GM12892 (cell line): ENCODE measurements around the gene EXOSC6.
"Not testable (repeated sequence)": the region's sequence is repeated elsewhere in the genome, so short reads cannot be mapped to it uniquely, and the experiment has no call there.

Experiments used
- DNase-seq: peaks from one replicate; pipeline ENCODE4 v3.0.0; 2011; ENCODE audit not compliant: insufficient read length
- FAIRE-seq: peaks from 2 replicates; lab custom pipeline; 2011; peaks lifted over from hg19 to GRCh38; lab: Jason Lieb, UNC

EXOSC6 gene

GRCh38 chr16:70199170-70199569, 52.6 kb downstream of the EXOSC6 start:
- not testable (repeated sequence) for FAIRE-seq, DNase-seq

GRCh38 chr16:70198666-70199065, 53.1 kb downstream of the EXOSC6 start:
- DNase-seq, FAIRE-seq: not testable (repeated sequence)

GRCh38 chr16:70198230-70198629, 53.5 kb downstream of the EXOSC6 start:
- not testable (repeated sequence) for DNase-seq, FAIRE-seq

- not testable (repeated sequence) for DNase-seq, FAIRE-seq
Observed at GRCh38 chr16:70197611-70198010, 54.1 kb downstream of the EXOSC6 start.
